Measurements from ENCODE around the gene MINDY4. TPM values are rescaled to one million over a fixed set of nuclear protein-coding genes. Genes with fewer than 3 reads are reported as not detected.

Gene MINDY4
- total RNA-seq, 2 experiments from 2014 or later: 0.36 to 0.60 TPM

GRCh38 chr7:30896783-30897637, 125.8 kb downstream of the MINDY4 start:
- no peak for ATAC-seq (ENCODE audit: poor library complexity)
- Mint-ChIP-seq H3K27ac (no peak overlapping the region), H3K27me3 (no peaks in the 10 kb centered on the region), H3K4me3 (no peak overlapping the region), H3K4me1 (ENCODE audit: low read depth) (no peaks in the 10 kb centered on the region), H3K9me3 (no peaks in the 10 kb centered on the region), H3K36me3 (ENCODE audit: low read depth) (no peaks in the 10 kb centered on the region)
- DNase-seq: no peak
- Histone ChIP-seq H3K27me3 (ENCODE audit: control insufficient read depth in 1 of 2, insufficient read depth in 2 of 2, low read length in 2 of 2) (no peaks in the 10 kb centered on the region), H3K4me1 (ENCODE audit: insufficient read depth, low read length) (no peaks in the 10 kb centered on the region), H3K9me3 (ENCODE audit: control insufficient read depth in 1 of 2, insufficient read depth in 1 of 2, low read length in 2 of 2) (peaks cover 0 to 6% of the 10 kb centered on the region in 2 experiments), H3K4me3 (ENCODE audit: low read length) (no peak overlapping the region), H3K36me3 (ENCODE audit: insufficient read depth, low read length) (no peaks in the 10 kb centered on the region), H3K27ac (ENCODE audit: low read depth in 1 of 2, low read length in 2 of 2) (no peak overlapping the region)
- ChIA-PET CTCF (no interaction called here), POLR2A (no interaction called here)
- TF ChIP-seq CTCF (IDR thresholded peaks at IDR 0.05): no peak
- intact Hi-C loops (cut with DNase I, micrococcal nuclease): no loop called here

GRCh38 chr7:30897770-30898169, 126.6 kb downstream of the MINDY4 start:
- Mint-ChIP-seq H3K27me3 (no peaks in the 10 kb centered on the region), H3K36me3 (ENCODE audit: low read depth) (no peaks in the 10 kb centered on the region), H3K4me1 (ENCODE audit: low read depth) (no peaks in the 10 kb centered on the region), H3K27ac (no peak overlapping the region), H3K4me3 (no peak overlapping the region), H3K9me3 (no peaks in the 10 kb centered on the region)
- Histone ChIP-seq H3K4me3 (ENCODE audit: low read length) (no peak overlapping the region), H3K9me3 (ENCODE audit: control insufficient read depth in 1 of 2, insufficient read depth in 1 of 2, low read length in 2 of 2) (peaks cover 0 to 6% of the 10 kb centered on the region in 2 experiments), H3K4me1 (ENCODE audit: insufficient read depth, low read length) (no peaks in the 10 kb centered on the region), H3K27ac (ENCODE audit: low read depth in 1 of 2, low read length in 2 of 2) (no peak overlapping the region), H3K36me3 (ENCODE audit: insufficient read depth, low read length) (no peaks in the 10 kb centered on the region), H3K27me3 (ENCODE audit: control insufficient read depth in 1 of 2, insufficient read depth in 2 of 2, low read length in 2 of 2) (no peaks in the 10 kb centered on the region)
- CTCF ChIA-PET: no interaction called here
- ATAC-seq (ENCODE audit: poor library complexity): no peak
- DNase-seq: no peak
- intact Hi-C loops (cut with DNase I, micrococcal nuclease): no loop called here
- no peak for TF ChIP-seq CTCF (IDR thresholded peaks at IDR 0.05)
- POLR2A ChIA-PET: no interaction called here

- no peaks in the 10 kb centered on the region for H3K27me3 Mint-ChIP-seq
- ATAC-seq (ENCODE audit: poor library complexity): no peak
Observed at GRCh38 chr7:30898411-30898810, 127.2 kb downstream of the MINDY4 start.

More at GRCh38 chr7:30898411-30898810, 127.2 kb downstream of the MINDY4 start:
- no peak for DNase-seq
- no peaks in the 10 kb centered on the region for H3K36me3 Mint-ChIP-seq (ENCODE audit: low read depth)
- H3K27ac Mint-ChIP-seq: no peak overlapping the region
- Histone ChIP-seq H3K4me1 (ENCODE audit: insufficient read depth, low read length) (no peaks in the 10 kb centered on the region), H3K27ac (ENCODE audit: low read depth in 1 of 2, low read length in 2 of 2) (no peak overlapping the region), H3K36me3 (ENCODE audit: insufficient read depth, low read length) (no peaks in the 10 kb centered on the region), H3K27me3 (ENCODE audit: control insufficient read depth in 1 of 2, insufficient read depth in 2 of 2, low read length in 2 of 2) (no peaks in the 10 kb centered on the region), H3K9me3 (ENCODE audit: control insufficient read depth in 1 of 2, insufficient read depth in 1 of 2, low read length in 2 of 2) (peaks cover 0 to 6% of the 10 kb centered on the region in 2 experiments), H3K4me3 (ENCODE audit: low read length) (no peak overlapping the region)
- H3K4me1 Mint-ChIP-seq (ENCODE audit: low read depth): no peaks in the 10 kb centered on the region
- H3K9me3 Mint-ChIP-seq: no peaks in the 10 kb centered on the region
- ChIA-PET POLR2A (no interaction called here), CTCF (no interaction called here)
- TF ChIP-seq CTCF (IDR thresholded peaks at IDR 0.05): no peak
- no peak overlapping the region for H3K4me3 Mint-ChIP-seq
- intact Hi-C loops (cut with DNase I, micrococcal nuclease): no loop called here

All from CD4-positive, alpha-beta T cell (primary cell).